Measurements from ENCODE around the gene CCDC117.

CCDC117 gene

DNA sequence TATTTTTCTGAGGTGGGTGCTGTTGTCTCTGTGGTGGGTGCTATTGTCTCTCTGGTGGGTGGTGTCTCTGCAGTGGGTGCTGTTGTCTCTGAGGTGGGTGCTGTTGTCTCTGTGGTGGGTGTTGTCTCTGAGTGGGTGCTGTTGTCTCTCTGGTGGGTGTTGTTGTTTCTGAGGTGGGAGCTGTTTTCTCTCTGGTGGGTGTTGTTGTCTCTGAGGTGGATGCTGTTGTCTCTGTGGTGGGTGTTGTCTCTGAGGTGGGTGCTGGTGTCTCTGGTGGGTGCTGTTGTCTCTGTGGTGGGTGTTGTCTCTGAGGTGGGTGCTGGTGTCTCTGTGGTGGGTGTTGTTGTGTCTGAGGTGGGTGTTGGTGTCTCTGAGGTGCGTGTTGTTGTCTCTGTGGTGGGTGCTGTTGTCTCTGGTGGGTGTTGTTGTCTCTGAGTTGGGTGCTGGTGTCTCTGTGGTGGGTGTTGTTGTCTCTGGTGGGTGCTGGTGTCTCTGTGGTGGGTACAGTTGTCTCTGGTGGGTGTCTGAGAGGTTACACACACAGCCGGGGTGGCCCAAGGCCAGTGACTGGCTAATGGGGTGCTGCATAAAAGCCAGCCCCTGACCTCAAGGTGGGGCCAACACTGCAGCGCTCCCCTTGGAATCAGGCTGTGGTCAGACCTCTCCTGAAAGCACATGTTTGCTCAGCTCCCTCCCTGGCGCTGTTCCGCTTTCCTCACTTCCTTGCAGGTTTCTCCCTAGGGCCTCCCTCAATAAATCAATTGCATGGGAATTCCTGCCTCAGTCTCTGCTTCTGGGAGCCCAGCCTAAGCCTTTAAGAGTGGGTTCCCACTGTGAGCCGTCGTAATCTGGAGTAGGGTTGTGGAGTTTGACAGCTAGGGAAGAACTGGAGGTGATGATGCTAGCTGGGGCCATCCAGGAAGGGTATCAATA lies 58.9 kb downstream of the CCDC117 start:
- no peak for DNase-seq

DNA sequence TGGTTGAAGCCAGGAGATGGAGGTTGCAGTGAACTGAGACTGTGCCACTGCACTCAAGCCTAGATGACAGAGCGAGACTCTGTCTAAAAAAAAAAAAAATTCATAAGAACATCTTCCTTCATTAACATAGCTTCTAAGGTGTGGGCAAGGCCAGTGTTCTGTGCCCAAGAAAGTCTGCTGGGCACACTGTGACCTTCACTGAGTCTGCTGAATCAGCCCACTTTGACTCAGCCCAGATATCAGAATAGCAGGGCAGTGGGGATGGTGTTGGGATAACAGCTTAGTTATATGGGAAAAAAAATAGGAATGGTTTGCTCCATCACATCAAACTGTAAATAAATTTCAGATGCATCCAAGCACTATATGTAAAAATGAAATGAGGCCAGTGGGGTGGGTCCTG lies 60.2 kb downstream of the CCDC117 start:
- no peak for DNase-seq

DNA sequence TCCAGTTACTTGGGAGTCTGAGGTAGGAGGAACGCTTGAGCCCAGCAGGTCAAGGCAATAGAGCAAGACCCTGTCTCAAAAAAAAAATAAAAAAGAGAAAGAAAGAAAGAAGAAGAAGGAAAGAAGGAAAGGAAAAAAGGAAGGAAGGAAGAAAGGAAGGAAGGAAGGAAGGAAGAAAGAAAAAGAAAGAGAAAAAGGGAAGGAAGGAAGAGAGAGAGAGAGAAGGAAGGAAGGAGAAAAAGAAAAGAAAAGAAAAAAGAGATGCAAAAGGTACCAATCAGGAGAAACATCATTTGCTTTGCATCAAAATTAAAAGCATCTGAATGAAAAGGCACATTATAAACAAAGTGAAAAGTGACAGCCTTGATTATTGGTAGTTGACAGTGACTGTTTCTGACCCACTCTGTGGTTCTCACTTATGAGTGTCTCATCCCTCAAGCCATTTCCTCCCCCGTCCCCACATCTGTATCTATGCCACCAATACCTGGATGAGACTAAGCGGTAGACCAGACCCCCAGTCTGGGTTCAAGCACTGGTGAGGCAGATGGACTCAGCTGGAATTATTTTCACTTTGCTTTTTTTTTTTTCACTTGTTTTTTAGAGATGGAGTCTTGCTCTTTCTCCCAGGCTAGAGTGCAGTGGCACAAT lies 60.9 kb downstream of the CCDC117 start:
- DNase-seq = no peak

GRCh38 chr22:28835630-28836189 lies 63.2 kb downstream of the CCDC117 start:
- no peak for DNase-seq

- no peak for DNase-seq
Observed at GRCh38 chr22:28837640-28838039, 65.1 kb downstream of the CCDC117 start.
